Mesenchymal stem cell (in vitro differentiated cells and primary cell): ENCODE data around the gene LBP.
"Not testable (repeated sequence)": the region's sequence is repeated elsewhere in the genome, so short reads cannot be mapped to it uniquely, and the experiment has no call there.

Experiments
- DNase-seq: peaks from one replicate; pipeline ENCODE4 v3.0.0-alpha.2; 2013
- H2AFZ ChIP-seq: one replicate; pipeline ENCODE4 v1.6.1; 2013; ENCODE audit warnings: low read depth, mild to moderate bottlenecking, control low read depth, inconsistent platforms, low read length, moderate library complexity
- H2AK5ac ChIP-seq: 2 replicates; pipeline ENCODE4 v1.6.1; 2013; ENCODE audit warnings: low read length, moderate library complexity, mild to moderate bottlenecking, inconsistent platforms; ENCODE audit not compliant: severe bottlenecking
- H2BK120ac ChIP-seq: one replicate; pipeline ENCODE4 v1.6.1; 2013; ENCODE audit warnings: low read depth, mild to moderate bottlenecking, inconsistent platforms, low read length, moderate library complexity
- H2BK12ac ChIP-seq, 2 experiments: one replicate each; pipeline ENCODE4 v1.6.1; 2013; ENCODE audit warnings: inconsistent platforms in 2 of 2, low read length in 2 of 2, mild to moderate bottlenecking in 2 of 2, moderate library complexity in 2 of 2, control low read depth in 1 of 2
- H2BK15ac ChIP-seq: one replicate; pipeline ENCODE4 v1.6.1; 2013; ENCODE audit warnings: mild to moderate bottlenecking, low read depth, inconsistent platforms; ENCODE audit not compliant: poor library complexity, severe bottlenecking
- H2BK5ac ChIP-seq: 2 replicates; pipeline ENCODE4 v1.6.1; 2013; ENCODE audit warnings: low read depth, mild to moderate bottlenecking, low read length, control low read depth, inconsistent platforms; ENCODE audit not compliant: poor library complexity, severe bottlenecking
- H3K14ac ChIP-seq, 2 experiments: one replicate each; pipeline ENCODE4 v1.6.1; 2013; ENCODE audit warnings: inconsistent platforms in 2 of 2, low read length in 2 of 2, control low read depth in 1 of 2, mild to moderate bottlenecking in 1 of 2, moderate library complexity in 1 of 2
- H3K18ac ChIP-seq, 2 experiments: one replicate each; pipeline ENCODE4 v1.6.1; 2013; ENCODE audit warnings: inconsistent platforms in 2 of 2, low read length in 2 of 2, control low read depth in 1 of 2, low read depth in 1 of 2, mild to moderate bottlenecking in 1 of 2
- H3K23ac ChIP-seq, 2 experiments: one replicate each; pipeline ENCODE4 v1.6.1; 2013; ENCODE audit warnings: inconsistent platforms in 2 of 2, low read length in 2 of 2, mild to moderate bottlenecking in 2 of 2, moderate library complexity in 2 of 2, control low read depth in 1 of 2
- H3K27ac ChIP-seq: 2 replicates; pipeline ENCODE4 v1.5.1; 2013; ENCODE audit warnings: mild to moderate bottlenecking, moderate library complexity, low read length, control low read depth, inconsistent platforms; ENCODE audit not compliant: poor library complexity, severe bottlenecking
- H3K27me3 ChIP-seq, 2 experiments: 2 replicates each; pipeline versions ENCODE4 v1.6.1 to v1.7.0; 2013; ENCODE audit warnings: low read length in 2 of 2, mild to moderate bottlenecking in 2 of 2, moderate library complexity in 2 of 2, control low read depth in 1 of 2, inconsistent platforms in 1 of 2; ENCODE audit not compliant: control insufficient read depth in 1 of 2, insufficient read depth in 1 of 2
- H3K36me3 ChIP-seq, 2 experiments: 2 replicates each; pipeline versions ENCODE4 v1.6.1 to v1.7.0; 2013; ENCODE audit warnings: low read length in 2 of 2, control low read depth in 1 of 2, inconsistent platforms in 1 of 2, low read depth in 1 of 2, mild to moderate bottlenecking in 1 of 2; ENCODE audit not compliant: insufficient read depth in 2 of 2, control insufficient read depth in 1 of 2
- H3K4ac ChIP-seq, 2 experiments: one replicate each; pipeline ENCODE4 v1.6.1; 2013; ENCODE audit warnings: inconsistent platforms in 2 of 2, low read length in 2 of 2, mild to moderate bottlenecking in 2 of 2, moderate library complexity in 2 of 2, control low read depth in 1 of 2, low read depth in 1 of 2
- H3K4me1 ChIP-seq: 2 replicates; pipeline ENCODE4 v1.6.1; 2013; ENCODE audit warnings: low read depth, low read length, control low read depth; ENCODE audit not compliant: control insufficient read depth, insufficient read depth
- H3K4me2 ChIP-seq: 2 replicates; pipeline ENCODE4 v1.6.1; 2013; ENCODE audit warnings: low read length, mild to moderate bottlenecking, inconsistent platforms; ENCODE audit not compliant: poor library complexity, severe bottlenecking
- H3K4me3 ChIP-seq, 2 experiments: 2 replicates each; pipeline versions ENCODE4 v1.5.1 to v1.7.0; 2013; ENCODE audit warnings: low read length in 2 of 2, mild to moderate bottlenecking in 2 of 2, control low read depth in 1 of 2, low read depth in 1 of 2; ENCODE audit not compliant: insufficient read depth in 1 of 2
- H3K79me1 ChIP-seq: replicated peaks from 2 replicates; pipeline ENCODE4 v1.6.1; 2013; ENCODE audit warnings: mild to moderate bottlenecking, control low read depth, low read length, inconsistent platforms; ENCODE audit not compliant: poor library complexity, severe bottlenecking
- H3K9ac ChIP-seq: 2 replicates; pipeline ENCODE4 v1.7.0; 2013; ENCODE audit warnings: mild to moderate bottlenecking, low read length, moderate library complexity
- H3K9me3 ChIP-seq: 2 replicates; pipeline ENCODE4 v1.7.0; 2013; ENCODE audit warnings: mild to moderate bottlenecking, low read length; ENCODE audit not compliant: control insufficient read depth
- H4K8ac ChIP-seq: one replicate; pipeline ENCODE4 v1.6.1; 2013; ENCODE audit warnings: inconsistent platforms, mild to moderate bottlenecking, low read length, moderate library complexity
- H4K91ac ChIP-seq: one replicate; pipeline ENCODE4 v1.6.1; 2013; ENCODE audit warnings: mild to moderate bottlenecking, low read length, inconsistent platforms
- WGBS: methylation state at CpG from one replicate; pipeline ENCODE4 v1.1.7; 2013; ENCODE audit warnings: mixed read lengths; 5-methylcytosine and 5-hydroxymethylcytosine counted together

The LBP gene

GRCh38 chr20:38395751-38396395 is 49.6 kb downstream of the LBP start:
- H3K9ac ChIP-seq, H3K4me3 ChIP-seq, H2BK15ac ChIP-seq, H3K79me1 ChIP-seq, H3K27ac ChIP-seq, H3K23ac ChIP-seq, H2AK5ac ChIP-seq, H2AFZ ChIP-seq, H3K36me3 ChIP-seq, H3K4me1 ChIP-seq, H2BK12ac ChIP-seq, DNase-seq, H4K91ac ChIP-seq, H2BK5ac ChIP-seq, H3K9me3 ChIP-seq, H2BK120ac ChIP-seq, H3K14ac ChIP-seq, H3K4me2 ChIP-seq, H3K4ac ChIP-seq, H3K18ac ChIP-seq, H4K8ac ChIP-seq: not testable (repeated sequence)
- 86% methylated on average over 1 of the region's 2 CpGs for WGBS
- peaks cover 11 to 30% of the 10 kb centered on the region in 2 experiments for H3K27me3 ChIP-seq

- H3K23ac ChIP-seq, result no peak overlapping the region
- H3K9ac ChIP-seq, result no peak overlapping the region
- no peak overlapping the region for H3K4ac ChIP-seq
- H3K4me1 ChIP-seq, result no peaks in the 10 kb centered on the region
- DNase-seq, result no peak
- H4K91ac ChIP-seq, result no peak overlapping the region
- no peak overlapping the region for H2BK15ac ChIP-seq
- no peak overlapping the region for H3K14ac ChIP-seq
- H2BK5ac ChIP-seq, result no peak overlapping the region
- H3K9me3 ChIP-seq, result no peaks in the 10 kb centered on the region
- H4K8ac ChIP-seq, result no peak overlapping the region
- H3K79me1 ChIP-seq, result no peaks in the 10 kb centered on the region
- no peak overlapping the region for H3K18ac ChIP-seq
- no peak overlapping the region for H3K4me2 ChIP-seq
- no peak overlapping the region for H2AK5ac ChIP-seq
- no peak overlapping the region for H2AFZ ChIP-seq
- H3K27me3 ChIP-seq, result peaks cover 0 to 19% of the 10 kb centered on the region in 2 experiments
- 93% methylated on average over 4 of the region's 5 CpGs for WGBS
- no peak overlapping the region for H3K4me3 ChIP-seq
- H3K27ac ChIP-seq, result no peak overlapping the region
- no peak overlapping the region for H2BK120ac ChIP-seq
- no peak overlapping the region for H2BK12ac ChIP-seq
- H3K36me3 ChIP-seq, result no peaks in the 10 kb centered on the region
These were observed 55.8 kb downstream of the LBP start for GRCh38 chr20:38402089-38402488.

GRCh38 chr20:38402816-38403215 is 56.5 kb downstream of the LBP start:
- Histone ChIP-seq H3K27ac (no peak overlapping the region), H3K4me2 (no peak overlapping the region), H3K4me1 (peaks cover 2% of the 10 kb centered on the region), H2BK120ac (no peak overlapping the region), H3K4me3 (no peak overlapping the region), H3K14ac (no peak overlapping the region), H3K18ac (no peak overlapping the region), H2BK15ac (no peak overlapping the region), H4K8ac (no peak overlapping the region), H2AFZ (no peak overlapping the region), H3K9ac (no peak overlapping the region), H2AK5ac (no peak overlapping the region), H2BK12ac (no peak overlapping the region), H2BK5ac (no peak overlapping the region), H3K27me3 (peaks cover 0 to 19% of the 10 kb centered on the region in 2 experiments), H3K9me3 (no peaks in the 10 kb centered on the region), H3K79me1 (no peaks in the 10 kb centered on the region), H3K4ac (no peak overlapping the region), H3K36me3 (no peaks in the 10 kb centered on the region), H4K91ac (no peak overlapping the region), H3K23ac (no peak overlapping the region)
- no peak for DNase-seq
- WGBS, result 92% methylated on average over 8 of the region's 8 CpGs

GRCh38 chr20:38404016-38404415 is 57.7 kb downstream of the LBP start:
- H4K91ac ChIP-seq, result no peak overlapping the region
- no peak overlapping the region for H3K27ac ChIP-seq
- H3K4ac ChIP-seq, result no peak overlapping the region
- H3K9me3 ChIP-seq, result no peaks in the 10 kb centered on the region
- no peak overlapping the region for H2AK5ac ChIP-seq
- H3K27me3 ChIP-seq, result peaks cover 0 to 15% of the 10 kb centered on the region in 2 experiments
- H3K4me2 ChIP-seq, result no peak overlapping the region
- H2BK15ac ChIP-seq, result no peak overlapping the region
- no peak overlapping the region for H2BK120ac ChIP-seq
- no peak for DNase-seq
- no peak overlapping the region for H2BK5ac ChIP-seq
- H2BK12ac ChIP-seq, result no peak overlapping the region
- no peak overlapping the region for H3K9ac ChIP-seq
- no peak overlapping the region for H3K23ac ChIP-seq
- H3K79me1 ChIP-seq, result no peaks in the 10 kb centered on the region
- no peak overlapping the region for H4K8ac ChIP-seq
- no peak overlapping the region for H3K4me3 ChIP-seq
- H3K14ac ChIP-seq, result no peak overlapping the region
- H3K36me3 ChIP-seq, result no peaks in the 10 kb centered on the region
- peaks cover 2% of the 10 kb centered on the region for H3K4me1 ChIP-seq
- no peak overlapping the region for H2AFZ ChIP-seq
- no peak overlapping the region for H3K18ac ChIP-seq
